Stimulated activated naive CD8-positive, alpha-beta T cell treated with anti-CD3 and anti-CD28 coated beads, Interleukin-15, Interleukin-2, amounts not matched to agents 100 U/mL and 50 U/mL, for 24 hours (primary cell): Measurements from ENCODE around the gene QKI.
"Not testable (repeated sequence)": the region's sequence is repeated elsewhere in the genome, so short reads cannot be mapped to it uniquely, and the experiment has no call there.

Experiments
- ATAC-seq: fragments of 150-1000 bp; cut with Tn5 transposase; one replicate; pipeline ENCODE4 v1.10.0; 2021
- DNase-seq: peaks from one replicate; pipeline ENCODE4 v3.0.0; 2021

QKI gene

GRCh38 chr6:163579111-163579879, 164.8 kb downstream of the QKI start:
- no peak for ATAC-seq
- DNase-seq: no peak

GRCh38 chr6:163579880-163580295, 165.4 kb downstream of the QKI start:
- DNase-seq: no peak
- no peak for ATAC-seq

GRCh38 chr6:163580311-163581030, 166.0 kb downstream of the QKI start:
- DNase-seq (no peak), ATAC-seq (no peak)

GRCh38 chr6:163583558-163583957, 169.0 kb downstream of the QKI start:
- DNase-seq (no peak), ATAC-seq (no peak)

- ATAC-seq (no peak), DNase-seq (no peak)
These were observed 171.5 kb downstream of the QKI start for GRCh38 chr6:163585932-163586437.

- no peak for DNase-seq
These were observed 172.4 kb downstream of the QKI start for GRCh38 chr6:163586888-163587287.

GRCh38 chr6:163588220-163588919, 173.9 kb downstream of the QKI start:
- ATAC-seq (no peak), DNase-seq (no peak)

More at GRCh38 chr6:163586888-163587287, 172.4 kb downstream of the QKI start:
- no peak for ATAC-seq

- DNase-seq (no peak), ATAC-seq (no peak)
These were observed 174.9 kb downstream of the QKI start for GRCh38 chr6:163589387-163589786.

GRCh38 chr6:163590132-163590531, 175.6 kb downstream of the QKI start:
- DNase-seq, ATAC-seq: not testable (repeated sequence)

- ATAC-seq (no peak), DNase-seq (no peak)
These were observed 178.4 kb downstream of the QKI start for GRCh38 chr6:163592872-163593271.

- ATAC-seq (no peak), DNase-seq (no peak)
These were observed 181.7 kb downstream of the QKI start for GRCh38 chr6:163596174-163596573.

GRCh38 chr6:163599136-163599535, 184.6 kb downstream of the QKI start:
- no peak for ATAC-seq
- no peak for DNase-seq

- ATAC-seq: no peak
- DNase-seq: no peak
These were observed 185.2 kb downstream of the QKI start for GRCh38 chr6:163599684-163600083.

- DNase-seq: no peak
- no peak for ATAC-seq
These were observed 185.8 kb downstream of the QKI start for GRCh38 chr6:163600331-163600730.

- no peak for DNase-seq
- ATAC-seq: no peak
These were observed 186.3 kb downstream of the QKI start for GRCh38 chr6:163600781-163601180.

GRCh38 chr6:163602851-163603250, 188.3 kb downstream of the QKI start:
- DNase-seq: no peak
- no peak for ATAC-seq

- DNase-seq (no peak), ATAC-seq (no peak)
These were observed 188.9 kb downstream of the QKI start for GRCh38 chr6:163603395-163603794.

- ATAC-seq: no peak
- no peak for DNase-seq
These were observed 191.0 kb downstream of the QKI start for GRCh38 chr6:163605385-163606097.

- ATAC-seq: no peak
- no peak for DNase-seq
These were observed 193.3 kb downstream of the QKI start for GRCh38 chr6:163607792-163608191.

- ATAC-seq (no peak), DNase-seq (no peak)
These were observed 193.7 kb downstream of the QKI start for GRCh38 chr6:163608204-163608644.

GRCh38 chr6:163612200-163612599, 197.7 kb downstream of the QKI start:
- ATAC-seq: no peak

GRCh38 chr6:163613025-163613424, 198.5 kb downstream of the QKI start:
- ATAC-seq (no peak), DNase-seq (no peak)

More at GRCh38 chr6:163612200-163612599, 197.7 kb downstream of the QKI start:
- DNase-seq: no peak
